HG03354 (cell line): ENCODE data around the gene CCDC154.
"Not testable (repeated sequence)": the region's sequence is repeated elsewhere in the genome, so short reads cannot be mapped to it uniquely, and the experiment has no call there.

ENCODE experiments used
- ATAC-seq: cut with Tn5 transposase; IDR thresholded peaks from one replicate; pipeline ENCODE4 v1.9.1; 2021; ENCODE audit warnings: mild to moderate bottlenecking; ENCODE audit not compliant: unreplicated experiment, poor library complexity, severe bottlenecking

The CCDC154 gene

DNA sequence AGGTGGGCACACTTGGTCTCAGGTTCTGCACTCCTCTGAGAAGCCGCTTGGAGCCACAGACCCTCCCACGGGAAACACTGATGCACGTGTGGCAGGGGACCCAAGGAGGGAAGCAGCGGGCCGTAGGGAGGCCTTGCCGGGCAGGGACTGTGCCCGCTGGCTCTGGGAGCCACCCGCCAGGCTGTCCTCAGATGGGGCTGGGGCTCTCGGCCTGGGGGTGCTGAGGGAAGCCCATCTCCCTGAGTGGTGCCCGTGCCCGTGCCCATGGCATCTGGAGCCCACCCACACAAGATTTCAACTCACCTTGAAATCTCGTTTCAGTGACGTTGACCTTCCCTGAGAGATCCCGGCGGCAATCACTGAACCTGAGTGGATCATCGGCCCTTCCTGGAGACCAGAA is 12.6 kb upstream of the CCDC154 start:
- no peak for ATAC-seq

GRCh38 chr16:1455190-1456171 is 11.1 kb upstream of the CCDC154 start:
- no peak for ATAC-seq

GRCh38 chr16:1454561-1454960 is 10.2 kb upstream of the CCDC154 start:
- no peak for ATAC-seq

- ATAC-seq, result no peak
Observed at GRCh38 chr16:1453316-1453715, 9.0 kb upstream of the CCDC154 start.

DNA sequence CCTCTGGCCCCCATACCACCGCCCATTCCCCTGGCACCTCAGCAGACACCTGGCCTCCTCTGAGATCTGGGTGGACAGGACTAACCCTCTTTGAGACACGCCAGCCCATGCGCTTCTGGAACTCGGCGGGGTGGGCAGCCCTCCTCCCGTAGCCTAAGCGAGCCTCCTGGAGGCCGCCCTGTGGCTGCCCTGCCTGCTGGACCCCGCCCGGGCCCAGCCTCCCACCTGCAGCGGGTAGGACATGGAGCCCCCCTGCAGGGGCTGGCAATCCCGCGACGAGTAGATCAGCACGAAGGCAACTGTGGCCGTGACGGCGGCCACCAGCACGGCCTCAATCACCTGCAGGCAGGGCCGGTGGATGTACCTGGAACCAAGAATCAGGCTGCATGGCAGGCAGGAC is 8.2 kb upstream of the CCDC154 start:
- no peak for ATAC-seq

GRCh38 chr16:1451702-1452392 is 7.5 kb upstream of the CCDC154 start:
- ATAC-seq, result no peak

DNA sequence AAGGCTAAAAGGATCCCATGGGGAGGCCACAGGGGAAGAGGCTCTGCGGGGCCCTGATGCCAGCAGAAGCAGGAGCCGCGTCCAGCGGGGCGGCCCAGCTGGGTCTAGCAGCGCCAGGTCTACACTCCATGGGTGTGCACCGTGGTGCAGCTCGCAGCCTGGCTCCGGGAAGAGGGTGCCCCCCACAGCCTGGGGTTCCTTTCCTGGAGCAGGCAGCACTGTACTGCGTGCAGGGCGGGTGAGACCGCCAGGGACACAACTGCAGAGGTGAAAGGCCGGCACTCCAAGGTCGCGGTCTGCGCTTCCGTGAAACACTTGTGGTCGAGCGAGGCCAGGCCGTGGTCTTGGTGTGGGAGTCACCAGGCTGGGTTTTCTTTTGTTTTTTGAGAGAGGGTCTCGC is 6.5 kb upstream of the CCDC154 start:
- ATAC-seq, result no peak

DNA sequence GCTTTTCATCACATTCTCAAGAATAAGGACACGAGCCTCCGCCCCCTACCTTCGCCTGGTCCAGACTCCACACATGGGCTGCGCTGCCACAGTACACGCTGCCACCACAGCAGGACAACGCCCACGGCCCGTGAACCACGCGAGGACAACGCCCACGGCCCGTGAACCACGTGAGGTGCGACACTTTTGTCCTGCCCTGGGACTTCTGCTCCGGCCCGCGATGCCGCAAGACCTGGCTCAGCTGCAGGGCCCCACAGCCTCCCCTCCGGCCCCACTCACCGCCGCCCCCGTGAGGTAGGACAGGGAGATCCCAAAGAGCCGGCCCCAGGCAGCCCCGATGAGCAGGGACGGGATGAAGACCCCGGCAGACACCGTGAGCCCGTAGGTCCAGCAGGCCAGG is 5.9 kb upstream of the CCDC154 start:
- no peak for ATAC-seq

GRCh38 chr16:1449201-1449788 is 4.9 kb upstream of the CCDC154 start:
- ATAC-seq, result no peak

GRCh38 chr16:1448536-1449116 is 4.3 kb upstream of the CCDC154 start:
- ATAC-seq, result no peak

GRCh38 chr16:1447965-1448364 is 3.6 kb upstream of the CCDC154 start:
- no peak for ATAC-seq

GRCh38 chr16:1446296-1447080 is 2.1 kb upstream of the CCDC154 start:
- no peak for ATAC-seq

DNA sequence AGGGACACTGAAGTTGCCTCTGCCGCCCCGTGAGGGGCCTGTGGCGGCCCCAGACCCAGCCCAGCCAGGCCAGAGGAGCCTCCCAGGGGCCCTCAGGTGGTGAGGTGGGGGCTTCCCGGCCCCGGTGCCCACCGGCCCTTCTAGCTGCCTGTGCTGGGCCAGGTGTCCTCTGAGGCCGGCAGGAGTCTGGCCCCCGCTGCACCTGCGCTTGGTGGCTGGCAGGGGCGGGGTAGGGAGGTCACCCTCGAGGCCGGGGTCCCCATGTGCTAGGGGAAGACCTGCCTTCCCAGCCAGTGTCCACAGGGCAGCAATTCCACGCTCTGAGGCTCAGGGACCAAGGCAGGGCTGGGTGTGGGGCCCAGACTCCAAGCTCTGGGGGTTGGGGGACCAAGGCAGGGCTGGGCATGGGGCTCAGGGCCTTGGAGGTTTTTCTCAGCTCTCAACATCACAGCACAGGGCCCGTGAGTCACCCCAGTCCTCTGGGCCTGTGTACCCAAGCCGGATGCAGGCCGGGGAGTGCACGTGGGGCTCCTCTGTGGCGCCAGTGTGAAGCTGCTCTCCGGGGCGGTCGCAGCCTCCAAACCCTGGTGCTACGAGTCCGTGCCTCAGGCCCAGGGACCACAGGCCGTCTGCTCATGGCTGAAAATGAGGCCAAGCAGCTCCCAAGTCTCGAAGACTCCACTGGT is 1.3 kb upstream of the CCDC154 start:
- no peak for ATAC-seq

DNA sequence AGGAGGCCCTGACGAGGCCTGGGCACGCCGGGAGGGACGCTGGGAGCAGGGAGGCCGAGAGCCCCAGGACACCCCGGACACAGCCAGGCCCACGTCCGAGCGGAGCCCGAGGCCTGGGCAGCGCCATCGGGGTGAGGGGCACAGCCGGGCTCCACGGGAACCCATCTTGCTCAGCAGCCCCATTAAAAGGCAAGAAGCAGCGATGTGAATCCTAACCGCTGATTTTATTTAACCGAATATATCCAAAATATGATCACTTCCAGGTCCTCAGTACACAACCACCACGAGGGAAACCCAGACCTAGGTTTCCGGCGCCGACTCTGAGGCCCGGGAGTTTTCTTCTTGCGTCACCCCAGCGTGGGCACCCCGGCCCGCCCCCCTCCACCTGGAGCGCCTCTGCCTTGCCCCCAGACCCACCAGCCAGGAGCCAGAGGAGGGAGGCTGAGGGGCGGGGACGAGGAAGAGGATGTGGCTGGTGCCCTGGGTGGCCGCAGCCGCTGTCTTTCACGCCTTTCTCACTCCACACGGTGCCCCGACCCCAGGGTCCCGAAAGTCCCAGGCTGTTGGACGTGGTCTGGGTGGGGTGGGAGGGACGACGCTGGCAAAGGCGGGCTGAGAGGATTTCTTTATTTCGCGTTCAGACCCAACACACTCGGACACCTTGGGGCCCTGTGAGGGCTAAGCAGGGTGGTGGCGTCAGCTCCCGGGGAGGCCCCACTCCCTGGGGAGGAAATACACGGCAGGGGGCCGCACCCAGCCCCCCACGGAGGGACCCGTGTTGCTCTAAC is 568 bp upstream of the CCDC154 start:
- ATAC-seq, result peak; percentile 58

DNA sequence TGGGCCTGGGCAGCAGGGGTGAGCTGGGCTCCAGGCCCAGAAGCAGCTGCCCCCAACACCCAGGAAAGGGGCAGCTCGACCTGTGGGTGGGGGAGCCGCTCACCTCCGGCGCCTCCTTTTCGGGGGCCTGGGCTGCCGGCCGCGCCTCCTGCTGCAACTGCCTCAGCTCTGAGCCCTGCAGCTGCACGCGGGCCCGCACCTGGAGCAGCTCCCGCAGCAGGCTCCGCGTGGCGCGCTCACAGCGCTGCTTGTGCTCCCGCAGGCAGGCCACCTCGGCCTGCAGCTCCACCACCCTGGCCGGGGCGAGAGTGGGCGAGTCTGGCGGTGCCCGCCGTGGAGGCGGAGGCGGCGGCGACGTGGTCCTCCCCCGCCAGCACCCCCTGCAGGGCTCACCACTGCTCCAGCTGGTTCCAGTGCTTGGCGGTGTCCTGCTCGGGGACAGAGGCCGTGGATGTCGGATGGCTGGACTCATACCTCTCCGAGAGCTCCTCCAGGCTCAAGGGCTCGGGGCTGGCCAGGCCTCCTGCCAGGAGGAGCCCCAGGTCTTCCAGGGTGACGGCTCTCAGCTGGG is 868 bp downstream of the CCDC154 start:
- no peak for ATAC-seq

DNA sequence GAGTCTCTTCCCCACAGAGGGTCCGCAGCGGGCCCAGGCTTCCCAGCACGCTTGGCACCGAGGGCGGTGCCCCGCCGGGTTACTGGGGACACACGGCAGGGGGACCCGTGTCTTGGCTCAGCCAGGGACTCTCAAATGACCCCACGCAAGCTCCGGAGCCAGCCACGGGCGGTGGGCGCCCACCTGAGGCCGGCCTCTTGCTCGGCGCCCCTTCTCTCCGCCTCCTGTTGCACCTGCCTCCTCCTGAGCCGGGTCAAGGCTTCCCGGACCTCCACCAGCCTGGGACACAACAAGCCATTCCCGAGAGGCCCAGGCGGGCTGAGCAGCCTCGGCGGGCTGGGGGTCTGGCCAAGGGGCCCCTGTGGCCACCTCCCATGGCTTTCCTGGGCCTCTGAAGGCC is 1.7 kb downstream of the CCDC154 start:
- no peak for ATAC-seq

GRCh38 chr16:1441391-1441829 is 2.9 kb downstream of the CCDC154 start:
- no peak for ATAC-seq

GRCh38 chr16:1439699-1440074 is 4.7 kb downstream of the CCDC154 start:
- not testable (repeated sequence) for ATAC-seq
